ENCODE measurements around the gene SLC6A4. TPM values are rescaled to one million over a fixed set of nuclear protein-coding genes. Genes with fewer than 3 reads are reported as not detected.

Gene SLC6A4
- total and polyA plus RNA-seq, 8 donors: 0.18 to 0.55 TPM; not detected in 6

DNA sequence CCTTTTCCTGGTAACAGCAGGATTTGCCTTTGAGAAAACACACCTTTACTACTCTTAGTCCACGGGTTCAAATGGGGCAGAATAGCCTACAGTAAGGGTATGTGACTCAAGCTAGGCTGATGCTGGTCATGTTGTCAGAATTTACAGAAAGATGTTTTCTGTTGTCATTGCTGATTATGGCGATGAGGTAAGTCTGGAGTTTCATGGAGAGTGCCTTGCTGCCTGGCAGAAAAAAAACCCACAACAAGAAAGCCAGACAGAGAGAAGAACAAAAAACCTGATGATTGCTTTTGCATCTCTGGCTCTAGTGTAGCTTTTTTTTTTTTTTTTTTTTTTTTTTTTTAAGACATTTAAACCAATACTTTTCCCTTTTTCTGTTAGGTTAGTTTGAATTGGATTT lies 47.9 kb downstream of the SLC6A4 start:
- Histone ChIP-seq H3K36me3 (peaks cover 17 to 60% (median 47%) of the 10 kb centered on the region in 4 donors), H3K4me1 (no peaks in the 10 kb centered on the region), H3K27ac (no peak overlapping the region), H3K4me3 (no peak overlapping the region), H3K9me3 (no peaks in the 10 kb centered on the region), H3K27me3 (no peaks in the 10 kb centered on the region)
- intact Hi-C loops (cut with DNase I; ENCODE audit: low total_unique reads): no loop called here
- TF ChIP-seq POLR2AphosphoS5 (IDR thresholded peaks at IDR 0.05) (peak in 1 of 3 donors; percentile 4), EP300 (IDR thresholded peaks at IDR 0.05) (no peak), POLR2A (IDR thresholded peaks at IDR 0.05) (no peak)
- TF ChIP-seq, protein P1, sequence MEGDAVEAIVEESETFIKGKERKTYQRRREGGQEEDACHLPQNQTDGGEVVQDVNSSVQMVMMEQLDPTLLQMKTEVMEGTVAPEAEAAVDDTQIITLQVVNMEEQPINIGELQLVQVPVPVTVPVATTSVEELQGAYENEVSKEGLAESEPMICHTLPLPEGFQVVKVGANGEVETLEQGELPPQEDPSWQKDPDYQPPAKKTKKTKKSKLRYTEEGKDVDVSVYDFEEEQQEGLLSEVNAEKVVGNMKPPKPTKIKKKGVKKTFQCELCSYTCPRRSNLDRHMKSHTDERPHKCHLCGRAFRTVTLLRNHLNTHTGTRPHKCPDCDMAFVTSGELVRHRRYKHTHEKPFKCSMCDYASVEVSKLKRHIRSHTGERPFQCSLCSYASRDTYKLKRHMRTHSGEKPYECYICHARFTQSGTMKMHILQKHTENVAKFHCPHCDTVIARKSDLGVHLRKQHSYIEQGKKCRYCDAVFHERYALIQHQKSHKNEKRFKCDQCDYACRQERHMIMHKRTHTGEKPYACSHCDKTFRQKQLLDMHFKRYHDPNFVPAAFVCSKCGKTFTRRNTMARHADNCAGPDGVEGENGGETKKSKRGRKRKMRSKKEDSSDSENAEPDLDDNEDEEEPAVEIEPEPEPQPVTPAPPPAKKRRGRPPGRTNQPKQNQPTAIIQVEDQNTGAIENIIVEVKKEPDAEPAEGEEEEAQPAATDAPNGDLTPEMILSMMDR (IDR thresholded peaks at IDR 0.05): no peak
- WGBS, 5 donors: 88 to 98% (median 94%) methylated on average over 2 of the region's 2 CpGs
- no peak for DNase-seq

DNA sequence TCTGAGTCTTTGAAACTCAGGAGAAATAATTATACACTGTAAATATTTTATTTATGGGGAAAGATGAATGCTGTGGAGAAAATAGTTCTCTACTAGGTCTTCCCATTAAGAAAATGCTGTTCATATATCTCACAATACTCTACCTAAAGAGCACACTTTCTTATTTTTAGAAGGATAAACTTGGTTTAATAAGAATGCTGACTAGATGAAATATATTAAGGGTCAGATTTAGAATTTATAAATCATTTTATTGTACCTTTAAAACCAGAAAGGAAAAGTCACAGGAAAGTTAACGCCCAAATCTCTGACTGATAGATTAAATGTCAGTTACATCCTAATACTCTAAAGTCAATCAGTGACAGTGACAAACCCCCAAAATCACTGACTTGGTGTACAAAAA lies 48.7 kb downstream of the SLC6A4 start:
- intact Hi-C loops (cut with DNase I; ENCODE audit: low total_unique reads): no loop called here
- WGBS, 5 donors: 93 to 100% (median 97%) methylated on average over 1 of the region's 1 CpG
- peaks cover 25 to 68% (median 55%) of the 10 kb centered on the region in 4 donors for H3K36me3 ChIP-seq

DNA sequence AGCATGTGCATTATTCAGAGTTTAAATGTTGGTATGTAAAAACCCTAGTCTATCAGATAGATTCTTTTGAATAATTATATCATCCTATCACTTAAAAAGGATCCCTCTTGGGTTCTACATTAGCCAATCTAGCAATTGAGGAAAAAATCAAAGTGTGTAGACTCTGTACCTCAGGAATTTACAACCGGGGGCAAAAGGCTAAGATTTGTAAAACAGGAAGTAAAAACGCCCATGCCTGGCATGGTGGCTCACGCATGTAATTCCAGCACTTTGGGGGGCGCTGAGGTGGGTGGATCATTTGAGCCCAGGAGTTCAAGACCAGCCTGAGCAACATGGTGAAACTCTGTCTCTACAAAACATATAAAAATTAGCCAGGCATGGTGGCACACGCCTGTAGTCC lies 58.6 kb downstream of the SLC6A4 start:
- TF ChIP-seq POLR2A (IDR thresholded peaks at IDR 0.05): no peak
- TF ChIP-seq POLR2AphosphoS5 (IDR thresholded peaks at IDR 0.05): no peak
- no peak for TF ChIP-seq EP300 (IDR thresholded peaks at IDR 0.05)
- TF ChIP-seq, protein P1 (IDR thresholded peaks at IDR 0.05): no peak
- Histone ChIP-seq H3K9me3 (no peaks in the 10 kb centered on the region), H3K4me3 (no peak overlapping the region), H3K27ac (no peak overlapping the region), H3K36me3 (peaks cover 25 to 94% (median 76%) of the 10 kb centered on the region in 4 donors), H3K4me1 (peaks cover 0 to 7% (median 0%) of the 10 kb centered on the region in 4 donors), H3K27me3 (no peaks in the 10 kb centered on the region)
- intact Hi-C loops (cut with DNase I; ENCODE audit: low total_unique reads): no loop called here
- 87 to 94% (median 91%) methylated on average over 5 of the region's 5 CpGs for WGBS, 5 donors
- DNase-seq: no peak

More for the DNA sequence above, 48.7 kb downstream of the SLC6A4 start:
- Histone ChIP-seq H3K4me1 (no peaks in the 10 kb centered on the region), H3K27ac (no peak overlapping the region), H3K9me3 (no peaks in the 10 kb centered on the region), H3K4me3 (no peak overlapping the region), H3K27me3 (no peaks in the 10 kb centered on the region)
- no peak for DNase-seq
- TF ChIP-seq EP300 (IDR thresholded peaks at IDR 0.05): no peak
- TF ChIP-seq POLR2AphosphoS5 (IDR thresholded peaks at IDR 0.05): no peak
- TF ChIP-seq POLR2A (IDR thresholded peaks at IDR 0.05): no peak
- TF ChIP-seq, protein P1 (IDR thresholded peaks at IDR 0.05): no peak

DNA sequence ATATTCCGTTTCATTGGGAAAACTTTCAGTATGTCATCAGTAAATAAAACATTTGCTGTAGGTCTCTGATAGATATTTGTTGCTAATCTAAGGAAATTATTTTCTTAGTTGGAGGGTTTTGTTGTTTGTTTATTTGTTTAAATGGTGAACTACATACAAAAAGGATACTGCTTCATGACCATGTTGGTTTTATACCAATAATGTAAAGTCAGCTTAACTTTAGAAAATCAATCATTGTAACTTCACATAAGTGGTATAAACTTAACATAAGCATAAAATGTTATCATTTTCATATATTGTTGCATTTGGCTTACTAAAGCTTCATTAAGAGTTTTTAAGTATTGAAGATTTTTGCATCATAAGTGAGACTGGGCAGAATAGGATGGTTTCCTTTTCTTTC lies 60.9 kb downstream of the SLC6A4 start:
- H3K36me3 ChIP-seq: peaks cover 9 to 71% (median 53%) of the 10 kb centered on the region in 4 donors
- no peak for DNase-seq
- TF ChIP-seq, protein P1 (IDR thresholded peaks at IDR 0.05): no peak
- TF ChIP-seq EP300 (IDR thresholded peaks at IDR 0.05) (no peak), POLR2AphosphoS5 (IDR thresholded peaks at IDR 0.05) (no peak), POLR2A (IDR thresholded peaks at IDR 0.05) (no peak)
- H3K27me3 ChIP-seq: no peaks in the 10 kb centered on the region
- WGBS, 5 donors: 89 to 95% (median 93%) methylated on average over 1 of the region's 1 CpG
- no peak overlapping the region for H3K27ac ChIP-seq
- intact Hi-C loops (cut with DNase I; ENCODE audit: low total_unique reads): no loop called here
- no peaks in the 10 kb centered on the region for H3K9me3 ChIP-seq
- peaks cover 0 to 14% (median 4%) of the 10 kb centered on the region in 4 donors for H3K4me1 ChIP-seq
- no peak overlapping the region for H3K4me3 ChIP-seq

Data from stomach (tissue), 9 donors.